Measurements from ENCODE around the gene ATP4B. TPM values are rescaled to one million over a fixed set of nuclear protein-coding genes. Genes with fewer than 3 reads are reported as not detected.

The ATP4B gene
- polyA plus RNA-seq, 2 of the 4 experiments (the other 2 are of a cell fraction): not detected

DNA sequence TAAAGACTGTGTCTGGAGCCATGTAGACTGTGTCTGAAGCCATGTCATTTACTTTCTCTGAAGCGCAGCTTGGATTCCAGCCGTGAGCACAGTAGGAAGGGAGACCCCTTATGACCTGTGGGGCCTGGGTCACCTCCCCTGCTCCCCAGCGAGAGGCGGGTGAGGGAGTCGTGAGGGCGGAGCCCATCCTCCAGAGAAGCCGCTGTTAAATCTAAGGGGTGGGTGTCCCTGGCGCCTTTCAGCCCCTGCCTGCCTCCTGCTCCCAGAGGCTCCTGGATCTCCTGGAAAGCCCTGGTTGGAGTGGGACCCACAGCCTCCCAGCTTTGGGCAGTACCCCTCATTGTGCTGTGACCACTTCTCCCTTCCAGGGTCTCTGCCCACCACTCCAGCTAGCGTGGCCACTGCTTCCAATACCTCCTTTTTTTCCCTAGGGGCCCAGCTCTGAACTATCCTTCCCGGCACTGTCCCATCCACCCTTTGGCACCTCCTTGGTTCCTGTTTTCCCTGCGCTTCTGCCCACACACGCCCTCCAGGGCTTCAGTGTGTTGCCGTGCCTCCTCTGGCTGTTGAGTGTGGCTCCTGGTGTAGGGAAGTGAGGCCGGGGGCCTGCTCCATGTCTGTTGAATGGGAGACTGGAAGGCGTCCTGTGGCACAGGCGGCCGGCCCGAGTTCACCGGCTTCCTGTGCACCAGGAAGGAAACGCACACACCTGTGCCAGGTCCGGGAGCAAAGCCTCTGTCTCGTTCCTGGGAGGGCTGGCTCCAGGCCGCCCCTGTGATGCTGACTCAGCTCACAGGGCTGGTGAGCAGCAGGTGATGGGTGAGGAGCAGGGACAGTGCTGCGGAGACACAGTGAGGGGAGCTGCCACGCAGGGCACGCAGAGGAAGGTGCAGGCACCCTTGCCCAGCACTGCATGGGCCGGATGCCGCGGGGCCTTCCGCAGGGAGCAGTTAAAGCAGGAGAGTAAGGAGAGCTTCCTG lies 29.4 kb downstream of the ATP4B start:
- DNase-seq (ENCODE audit: low read depth in 1 of 2, low spot score in 1 of 2) (no peak), ATAC-seq (no peak), FAIRE-seq (no peak)
- Histone ChIP-seq H3K4me3 (no peak overlapping the region), H3K4me2 (no peak overlapping the region), H3K27ac (no peak overlapping the region), H3K9me3 (no peaks in the 10 kb centered on the region), H3K4me1 (no peaks in the 10 kb centered on the region)
- CTCF ChIA-PET: no interaction called here
- POLR2A ChIA-PET: no interaction called here
- 95% methylated on average over 22 of the region's 30 CpGs for WGBS (ENCODE audit: missing lambda C conversion rate)
- no peak for TF ChIP-seq CBX8 (IDR thresholded peaks at IDR 0.05)
- TF ChIP-seq POLR2A (IDR thresholded peaks at IDR 0.05; ENCODE audit: low read length): no peak
- TF ChIP-seq SREBF2 (IDR thresholded peaks at IDR 0.05): no peak
- TF ChIP-seq EP300 (IDR thresholded peaks at IDR 0.05): no peak
- TF ChIP-seq, protein P1, sequence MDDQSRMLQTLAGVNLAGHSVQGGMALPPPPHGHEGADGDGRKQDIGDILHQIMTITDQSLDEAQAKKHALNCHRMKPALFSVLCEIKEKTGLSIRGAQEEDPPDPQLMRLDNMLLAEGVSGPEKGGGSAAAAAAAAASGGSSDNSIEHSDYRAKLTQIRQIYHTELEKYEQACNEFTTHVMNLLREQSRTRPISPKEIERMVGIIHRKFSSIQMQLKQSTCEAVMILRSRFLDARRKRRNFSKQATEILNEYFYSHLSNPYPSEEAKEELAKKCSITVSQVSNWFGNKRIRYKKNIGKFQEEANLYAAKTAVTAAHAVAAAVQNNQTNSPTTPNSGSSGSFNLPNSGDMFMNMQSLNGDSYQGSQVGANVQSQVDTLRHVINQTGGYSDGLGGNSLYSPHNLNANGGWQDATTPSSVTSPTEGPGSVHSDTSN (IDR thresholded peaks at IDR 0.05): no peak
- no peak for TF ChIP-seq RNF2 (IDR thresholded peaks at IDR 0.05; ENCODE audit: borderline replicate concordance, low read depth)
- TF ChIP-seq ZFP36 (IDR thresholded peaks at IDR 0.05; ENCODE audit: borderline replicate concordance, partially characterized antibody): no peak
- no peak for TF ChIP-seq REST (IDR thresholded peaks at IDR 0.05)
- no peak for TF ChIP-seq JUNB (IDR thresholded peaks at IDR 0.05)
- TF ChIP-seq HDAC2 (IDR thresholded peaks at IDR 0.05): no peak

DNA sequence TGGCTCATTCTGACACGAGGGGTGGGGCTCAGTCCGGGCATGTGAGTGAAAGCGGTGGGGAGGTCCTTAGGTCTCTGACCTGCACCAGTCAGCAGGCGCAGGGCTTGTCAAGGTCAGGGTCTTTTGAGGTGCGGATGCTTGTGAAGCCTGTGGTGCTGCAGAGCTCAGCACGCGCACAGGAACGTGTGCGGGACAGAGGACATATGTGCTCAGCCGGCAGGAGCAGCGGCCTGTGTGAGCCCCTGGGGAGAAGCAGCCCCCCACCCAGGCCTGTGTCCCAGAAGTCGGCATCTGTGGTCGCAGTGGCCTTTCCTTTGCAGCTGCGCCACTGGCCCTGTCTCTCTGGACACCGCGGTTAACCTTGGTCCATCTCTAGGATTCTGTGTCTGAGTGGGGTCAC lies 30.9 kb downstream of the ATP4B start:
- Histone ChIP-seq H3K9me3 (no peaks in the 10 kb centered on the region), H3K4me3 (no peak overlapping the region), H3K4me1 (no peaks in the 10 kb centered on the region), H3K27ac (no peak overlapping the region), H3K4me2 (no peak overlapping the region)
- TF ChIP-seq MYC (IDR thresholded peaks at IDR 0.05; ENCODE audit: borderline replicate concordance, low read length): no peak
- TF ChIP-seq HES2 (IDR thresholded peaks at IDR 0.05): no peak
- no peak for TF ChIP-seq NR3C1 (IDR thresholded peaks at IDR 0.05)
- no peak for TF ChIP-seq NFE2L2 (conservative IDR thresholded peaks at IDR 0.05; ENCODE audit: low read length)
- no peak for TF ChIP-seq EHMT2 (IDR thresholded peaks at IDR 0.05; ENCODE audit: low read depth)
- TF ChIP-seq, protein P2, sequence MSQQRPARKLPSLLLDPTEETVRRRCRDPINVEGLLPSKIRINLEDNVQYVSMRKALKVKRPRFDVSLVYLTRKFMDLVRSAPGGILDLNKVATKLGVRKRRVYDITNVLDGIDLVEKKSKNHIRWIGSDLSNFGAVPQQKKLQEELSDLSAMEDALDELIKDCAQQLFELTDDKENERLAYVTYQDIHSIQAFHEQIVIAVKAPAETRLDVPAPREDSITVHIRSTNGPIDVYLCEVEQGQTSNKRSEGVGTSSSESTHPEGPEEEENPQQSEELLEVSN (IDR thresholded peaks at IDR 0.05; ENCODE audit: borderline replicate concordance, low read depth): no peak
- no peak for TF ChIP-seq ZC3H11A (IDR thresholded peaks at IDR 0.05)
- TF ChIP-seq HOXB13 (CRISPR knock-in tag; IDR thresholded peaks at IDR 0.05; ENCODE audit: low read depth): no peak
- TF ChIP-seq MAZ (IDR thresholded peaks at IDR 0.05; ENCODE audit: borderline replicate concordance, low read depth, low read length): no peak
- ATAC-seq (no peak), FAIRE-seq (no peak), DNase-seq (ENCODE audit: low read depth in 1 of 2, low spot score in 1 of 2) (no peak)
- CTCF ChIA-PET: no interaction called here
- WGBS (ENCODE audit: missing lambda C conversion rate): 96% methylated on average over 15 of the region's 16 CpGs
- POLR2A ChIA-PET: no interaction called here
